ENCODE data around the gene TFCP2L1. TPM values are rescaled to one million over a fixed set of nuclear protein-coding genes. Genes with fewer than 3 reads are reported as not detected.

Gene TFCP2L1
- total RNA-seq, 1 experiment from 2014 or later: 4.3 TPM

- TF ChIP-seq, protein P1, sequence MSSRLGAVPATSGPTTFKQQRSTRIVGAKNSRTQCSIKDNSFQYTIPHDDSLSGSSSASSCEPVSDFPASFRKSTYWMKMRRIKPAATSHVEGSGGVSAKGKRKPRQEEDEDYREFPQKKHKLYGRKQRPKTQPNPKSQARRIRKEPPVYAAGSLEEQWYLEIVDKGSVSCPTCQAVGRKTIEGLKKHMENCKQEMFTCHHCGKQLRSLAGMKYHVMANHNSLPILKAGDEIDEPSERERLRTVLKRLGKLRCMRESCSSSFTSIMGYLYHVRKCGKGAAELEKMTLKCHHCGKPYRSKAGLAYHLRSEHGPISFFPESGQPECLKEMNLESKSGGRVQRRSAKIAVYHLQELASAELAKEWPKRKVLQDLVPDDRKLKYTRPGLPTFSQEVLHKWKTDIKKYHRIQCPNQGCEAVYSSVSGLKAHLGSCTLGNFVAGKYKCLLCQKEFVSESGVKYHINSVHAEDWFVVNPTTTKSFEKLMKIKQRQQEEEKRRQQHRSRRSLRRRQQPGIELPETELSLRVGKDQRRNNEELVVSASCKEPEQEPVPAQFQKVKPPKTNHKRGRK (CRISPR knock-in tag; IDR thresholded peaks at IDR 0.05; ENCODE audit: borderline replicate concordance): no peak
- TF ChIP-seq, protein P2, sequence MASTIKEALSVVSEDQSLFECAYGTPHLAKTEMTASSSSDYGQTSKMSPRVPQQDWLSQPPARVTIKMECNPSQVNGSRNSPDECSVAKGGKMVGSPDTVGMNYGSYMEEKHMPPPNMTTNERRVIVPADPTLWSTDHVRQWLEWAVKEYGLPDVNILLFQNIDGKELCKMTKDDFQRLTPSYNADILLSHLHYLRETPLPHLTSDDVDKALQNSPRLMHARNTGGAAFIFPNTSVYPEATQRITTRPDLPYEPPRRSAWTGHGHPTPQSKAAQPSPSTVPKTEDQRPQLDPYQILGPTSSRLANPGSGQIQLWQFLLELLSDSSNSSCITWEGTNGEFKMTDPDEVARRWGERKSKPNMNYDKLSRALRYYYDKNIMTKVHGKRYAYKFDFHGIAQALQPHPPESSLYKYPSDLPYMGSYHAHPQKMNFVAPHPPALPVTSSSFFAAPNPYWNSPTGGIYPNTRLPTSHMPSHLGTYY (CRISPR knock-in tag; IDR thresholded peaks at IDR 0.05): no peak
- TF ChIP-seq MAX (CRISPR knock-in tag; IDR thresholded peaks at IDR 0.05) (no peak), KAT7 (CRISPR knock-in tag; IDR thresholded peaks at IDR 0.05; ENCODE audit: borderline replicate concordance) (no peak), ETV6 (CRISPR knock-in tag; IDR thresholded peaks at IDR 0.05) (no peak), TEAD1 (CRISPR knock-in tag; IDR thresholded peaks at IDR 0.05) (no peak), ELF4 (CRISPR knock-in tag; IDR thresholded peaks at IDR 0.05; ENCODE audit: low read depth) (no peak), ZNF416 (CRISPR knock-in tag; IDR thresholded peaks at IDR 0.05) (no peak), TCF7 (CRISPR knock-in tag; IDR thresholded peaks at IDR 0.05; ENCODE audit: low read depth) (no peak)
These were observed 46.2 kb downstream of the TFCP2L1 start (continued) for GRCh38 chr2:121238828-121239227.

- Mint-ChIP-seq H3K27me3 (ENCODE audit: low read depth) (no peaks in the 10 kb centered on the region), H3K4me3 (no peak overlapping the region), H3K4me1 (no peaks in the 10 kb centered on the region), H3K36me3 (no peaks in the 10 kb centered on the region), H3K9me3 (no peaks in the 10 kb centered on the region), H3K27ac (no peak overlapping the region)
- ChIA-PET CTCF (interaction anchor here (0.8 kb wide), 1 partner anchor 109 kb away, joined by 4 read pairs; no protein-coding TSS in a partner anchor), POLR2A (no interaction called here)
- DNase-seq (ENCODE audit: low spot score): no peak
- TF ChIP-seq CBFB (CRISPR knock-in tag; IDR thresholded peaks at IDR 0.05; ENCODE audit: low read depth) (no peak), ZNF671 (CRISPR knock-in tag; IDR thresholded peaks at IDR 0.05) (no peak), FOXP4 (CRISPR knock-in tag; IDR thresholded peaks at IDR 0.05) (no peak), IRF2 (CRISPR knock-in tag; IDR thresholded peaks at IDR 0.05; ENCODE audit: borderline replicate concordance, low read depth) (no peak), GTF2I (CRISPR knock-in tag; conservative IDR thresholded peaks at IDR 0.05) (no peak), SOX15 (CRISPR knock-in tag; IDR thresholded peaks at IDR 0.05) (no peak), TCF7 (CRISPR knock-in tag; IDR thresholded peaks at IDR 0.05; ENCODE audit: low read depth) (no peak), JAZF1 (CRISPR knock-in tag; IDR thresholded peaks at IDR 0.05) (no peak), SP1 (CRISPR knock-in tag; conservative IDR thresholded peaks at IDR 0.05) (no peak), PRRX2 (CRISPR knock-in tag; IDR thresholded peaks at IDR 0.05) (no peak), MAX (CRISPR knock-in tag; IDR thresholded peaks at IDR 0.05) (no peak), PRDM15 (CRISPR knock-in tag; IDR thresholded peaks at IDR 0.05) (no peak), ZNF121 (CRISPR knock-in tag; IDR thresholded peaks at IDR 0.05) (no peak)
- TF ChIP-seq, protein P3, sequence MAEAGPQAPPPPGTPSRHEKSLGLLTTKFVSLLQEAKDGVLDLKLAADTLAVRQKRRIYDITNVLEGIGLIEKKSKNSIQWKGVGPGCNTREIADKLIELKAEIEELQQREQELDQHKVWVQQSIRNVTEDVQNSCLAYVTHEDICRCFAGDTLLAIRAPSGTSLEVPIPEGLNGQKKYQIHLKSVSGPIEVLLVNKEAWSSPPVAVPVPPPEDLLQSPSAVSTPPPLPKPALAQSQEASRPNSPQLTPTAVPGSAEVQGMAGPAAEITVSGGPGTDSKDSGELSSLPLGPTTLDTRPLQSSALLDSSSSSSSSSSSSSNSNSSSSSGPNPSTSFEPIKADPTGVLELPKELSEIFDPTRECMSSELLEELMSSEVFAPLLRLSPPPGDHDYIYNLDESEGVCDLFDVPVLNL (CRISPR knock-in tag; IDR thresholded peaks at IDR 0.05; ENCODE audit: borderline replicate concordance, low read depth): no peak
- ATAC-seq: peak; percentile 39
These were observed 46.9 kb downstream of the TFCP2L1 start for GRCh38 chr2:121237980-121238665.
